Measurements from ENCODE around the gene STEAP1B.
"Not testable (repeated sequence)": the region's sequence is repeated elsewhere in the genome, so short reads cannot be mapped to it uniquely, and the experiment has no call there.

GRCh38 chr7:22507320-22507719, 7.3 kb upstream of the STEAP1B start:
- TF ChIP-seq CTCF, POLR2A (IDR thresholded peaks at IDR 0.05): not testable (repeated sequence)
